ENCODE results near the gene PRCP.

The PRCP gene

GRCh38 chr11:82775736-82776346 is 124.4 kb downstream of the PRCP start:
- DNase-seq, result no peak

GRCh38 chr11:82775218-82775617 is 125.0 kb downstream of the PRCP start:
- no peak for DNase-seq
